Measurements from ENCODE around the gene SHROOM3.
A peak's percentile ranks its signal among the peaks of the same experiment; 100 is the strongest.

SHROOM3 gene

DNA sequence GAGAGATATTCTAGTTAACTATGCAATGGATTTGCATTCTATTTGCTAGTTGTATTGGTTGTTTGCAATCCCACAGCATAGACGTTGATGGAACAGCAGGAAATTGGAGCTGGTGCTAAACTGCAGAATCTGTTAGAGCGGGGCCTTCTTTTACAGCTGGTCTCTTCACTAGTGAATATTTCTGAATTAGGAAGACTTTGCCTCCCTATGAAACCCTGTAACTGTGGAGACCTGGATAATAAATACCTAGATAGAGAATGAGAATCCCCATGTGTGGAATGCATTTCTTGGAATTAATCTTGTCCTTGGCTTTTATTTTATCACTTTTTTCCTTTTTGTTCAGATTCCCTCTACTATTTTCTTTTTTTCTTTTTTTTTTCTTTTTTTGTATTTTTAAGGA, 109.7 kb downstream of the SHROOM3 start:
- no peak for DNase-seq

DNA sequence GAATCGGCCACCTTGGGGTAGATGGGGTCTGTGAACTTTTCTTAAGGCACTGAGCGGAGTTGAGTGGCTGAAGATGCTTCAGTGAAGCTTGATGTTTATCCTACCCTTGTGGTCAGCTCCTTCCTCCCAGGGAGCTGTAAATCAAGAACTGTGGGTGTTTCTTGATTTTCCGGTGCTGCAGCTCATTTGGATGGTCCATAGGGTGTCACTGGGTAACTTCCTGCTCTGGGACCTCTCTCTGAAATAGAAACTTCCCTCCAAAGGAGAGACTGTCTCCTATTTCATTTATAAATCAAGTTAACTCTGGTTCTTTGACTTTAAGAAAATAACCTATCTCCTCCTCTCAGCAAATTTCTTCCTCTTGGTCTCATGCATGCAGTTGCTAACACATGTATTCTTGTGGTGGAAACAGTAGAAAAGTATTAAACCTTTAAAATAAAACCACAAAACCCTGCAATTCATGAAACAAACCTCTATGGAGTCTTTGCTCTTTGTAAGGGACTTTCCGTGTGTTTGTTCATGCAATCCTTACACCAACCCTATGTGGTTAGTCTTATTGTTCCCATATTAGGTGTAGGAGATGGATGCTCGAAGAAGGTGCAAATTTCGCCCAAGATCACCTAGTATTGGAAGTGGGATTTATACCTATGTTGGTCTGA, 110.3 kb downstream of the SHROOM3 start:
- no peak for DNase-seq

DNA sequence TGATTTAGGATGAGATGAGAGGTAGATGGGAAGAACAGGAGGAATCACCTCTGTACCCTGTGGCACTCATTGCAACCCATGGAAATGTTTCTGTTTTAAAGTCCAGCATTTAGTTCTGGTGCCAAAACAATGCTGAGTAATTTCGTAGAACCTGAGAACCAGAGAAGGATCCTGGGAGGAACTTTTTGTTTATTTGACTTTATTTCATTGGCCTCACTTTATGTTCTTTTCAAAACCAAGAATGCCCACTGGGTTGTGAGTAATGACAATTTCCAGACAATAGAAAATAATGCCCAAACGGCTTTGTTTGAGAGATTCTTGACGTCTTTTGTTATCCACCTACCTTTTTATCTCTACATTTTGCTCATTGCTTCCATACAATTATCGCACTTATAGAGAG, 111.3 kb downstream of the SHROOM3 start:
- no peak for DNase-seq

DNA sequence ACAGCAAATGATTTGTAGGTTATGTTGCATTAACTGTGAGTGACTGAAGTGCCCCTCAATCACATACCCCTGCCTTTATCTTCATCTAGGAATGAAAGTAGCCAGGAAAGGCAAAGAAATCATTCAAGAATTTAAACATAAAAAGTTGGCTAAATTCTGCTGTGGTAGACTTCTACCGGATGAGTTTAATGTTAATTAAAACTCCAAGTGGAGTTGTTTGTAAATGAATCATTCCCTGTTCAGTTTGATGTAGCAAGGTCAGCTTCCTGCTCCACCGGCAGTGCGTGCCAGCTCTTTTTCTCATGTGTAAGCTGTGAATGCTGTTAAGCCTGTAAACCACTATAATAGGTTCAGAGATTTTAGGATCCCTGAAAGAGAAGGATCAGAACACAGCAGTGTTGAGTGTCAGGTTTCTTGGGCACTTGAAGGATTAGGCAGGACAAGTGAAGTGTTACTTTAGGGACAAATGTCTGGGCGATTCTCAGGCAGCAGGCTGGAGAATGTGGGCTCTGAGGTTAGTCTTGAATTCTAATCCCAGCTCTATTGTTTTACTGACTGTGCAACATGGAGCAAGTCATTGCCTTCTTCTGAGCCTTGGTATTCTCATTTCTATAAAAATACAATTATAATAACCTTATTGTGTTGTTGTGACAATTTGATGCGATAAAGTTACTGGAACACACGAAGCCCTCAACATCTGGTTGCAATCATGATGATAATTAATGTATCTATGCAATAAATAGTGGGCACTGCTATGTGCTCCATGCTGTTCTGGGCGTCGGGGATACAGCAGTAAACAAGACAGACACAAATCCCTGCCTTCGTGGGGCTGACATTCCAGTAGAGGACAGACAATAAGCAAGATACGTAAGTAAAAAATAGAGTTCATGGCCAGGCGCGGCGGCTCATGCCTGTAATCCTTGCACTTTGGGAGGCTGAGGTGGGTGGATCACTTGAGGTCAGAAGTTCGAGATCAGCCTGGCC, 112.0 kb downstream of the SHROOM3 start:
- DNase-seq = no peak

DNA sequence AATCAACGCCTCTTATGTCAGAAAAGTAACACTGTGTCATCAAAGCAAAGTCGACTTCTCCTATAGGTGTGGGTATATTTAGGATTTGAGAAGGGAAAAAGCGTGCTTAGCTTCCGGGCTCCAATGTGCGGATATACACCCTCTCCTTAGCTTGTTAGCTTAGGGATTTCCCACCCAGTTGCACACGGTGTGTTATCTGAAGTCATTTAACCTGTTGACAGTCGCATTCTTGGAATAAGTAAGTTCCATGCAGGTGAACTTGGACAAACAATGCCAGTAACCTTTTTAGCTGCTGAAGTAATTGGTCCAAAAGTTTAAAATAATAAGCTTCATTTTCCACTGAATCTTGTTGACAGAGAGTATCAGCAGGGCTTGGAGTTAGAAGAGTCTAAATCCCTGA, 113.7 kb downstream of the SHROOM3 start:
- DNase-seq = no peak

DNA sequence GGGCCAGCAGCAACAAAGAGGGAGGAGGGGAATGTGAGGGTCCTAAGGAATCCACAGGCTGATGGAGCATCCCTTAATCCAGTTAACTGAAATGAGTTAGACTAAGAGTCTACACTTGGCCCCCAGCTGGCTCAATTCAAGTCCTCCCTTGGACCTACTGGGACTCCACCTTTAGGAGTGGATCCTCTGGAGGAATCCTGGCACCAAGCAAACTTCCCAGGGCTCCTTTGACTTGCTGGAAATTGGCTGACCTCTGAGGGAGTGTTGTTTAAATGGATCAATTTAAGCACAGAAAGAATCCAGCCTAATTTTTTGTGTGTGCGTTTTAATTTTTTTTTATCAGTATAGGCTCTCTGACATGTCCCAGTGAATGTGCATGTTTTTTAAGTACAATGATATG, 114.7 kb downstream of the SHROOM3 start:
- DNase-seq = no peak

DNA sequence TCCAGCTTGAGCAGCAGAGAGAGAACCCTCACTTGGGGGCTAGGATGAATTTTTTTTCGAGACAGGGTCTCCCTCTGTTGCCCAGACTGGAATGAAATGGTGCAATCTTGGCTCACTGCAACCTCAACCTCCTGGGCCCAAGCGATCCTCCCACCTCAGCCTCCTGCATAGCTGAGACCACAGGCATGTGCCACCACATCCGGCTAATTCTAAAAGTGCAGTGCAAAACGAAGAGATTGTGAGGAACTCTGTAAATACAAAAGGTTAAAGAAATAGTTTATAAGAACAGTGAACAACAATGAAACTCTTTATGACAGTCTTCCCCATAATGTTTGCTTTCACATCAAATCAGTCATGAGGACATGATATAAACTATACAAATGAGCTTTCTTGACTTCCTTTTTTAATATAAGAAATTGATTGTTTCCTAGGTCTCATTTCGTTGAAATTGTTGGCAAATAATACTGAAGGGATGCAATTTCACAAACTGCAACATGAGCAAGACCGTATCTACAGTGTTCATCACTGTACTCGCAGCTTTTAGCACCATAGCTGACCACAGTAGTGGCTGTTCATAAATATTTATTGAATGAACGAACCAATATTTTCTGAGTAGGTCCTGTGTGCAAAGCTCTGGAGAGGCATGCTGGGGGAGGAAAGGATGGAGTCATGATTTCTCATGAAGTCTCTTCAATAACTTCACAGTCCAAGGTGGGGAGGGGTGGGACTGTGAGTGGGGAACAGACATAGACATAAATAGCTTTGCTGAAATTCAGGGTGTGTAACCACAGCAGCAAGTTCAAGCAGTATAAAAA, 116.1 kb downstream of the SHROOM3 start:
- no peak for DNase-seq

DNA sequence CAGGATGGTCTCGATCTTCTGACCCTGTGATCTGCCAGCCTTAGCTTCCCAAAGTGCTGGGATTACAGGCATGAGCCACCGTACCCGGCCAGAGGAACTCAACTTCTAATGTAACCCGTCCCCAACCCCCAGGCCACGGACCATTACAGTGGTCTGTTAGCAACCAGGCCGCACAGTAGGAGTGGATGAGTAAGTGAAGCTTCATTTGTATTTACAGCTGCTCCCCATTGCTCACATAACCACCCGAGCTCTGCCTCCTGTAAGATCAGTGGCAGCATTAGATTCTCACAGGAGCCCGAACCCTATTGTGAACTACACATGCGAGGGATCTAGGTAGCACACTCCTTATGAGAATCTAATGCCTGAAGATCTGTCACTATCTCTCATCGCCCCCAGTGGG, 119.6 kb downstream of the SHROOM3 start:
- no peak for DNase-seq

DNA sequence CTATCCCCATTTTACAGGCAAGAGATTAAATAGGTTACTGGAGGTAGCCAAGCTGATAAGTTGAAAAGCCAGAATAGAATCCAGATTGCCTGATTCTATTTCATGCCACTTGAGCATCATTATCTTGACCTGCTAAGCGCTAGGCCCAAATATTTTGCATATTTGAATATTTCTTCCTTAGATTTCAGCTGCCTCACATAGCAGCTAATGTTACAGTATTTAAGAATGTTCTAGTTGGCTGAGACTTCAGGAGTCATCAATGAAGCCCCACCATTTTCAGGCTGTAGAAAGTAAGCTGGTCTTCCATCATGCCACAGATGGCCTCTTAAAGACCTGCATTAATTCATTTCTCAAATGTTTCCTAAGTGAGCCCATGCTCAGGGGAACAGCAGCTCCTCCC, 121.4 kb downstream of the SHROOM3 start:
- DNase-seq = no peak

DNA sequence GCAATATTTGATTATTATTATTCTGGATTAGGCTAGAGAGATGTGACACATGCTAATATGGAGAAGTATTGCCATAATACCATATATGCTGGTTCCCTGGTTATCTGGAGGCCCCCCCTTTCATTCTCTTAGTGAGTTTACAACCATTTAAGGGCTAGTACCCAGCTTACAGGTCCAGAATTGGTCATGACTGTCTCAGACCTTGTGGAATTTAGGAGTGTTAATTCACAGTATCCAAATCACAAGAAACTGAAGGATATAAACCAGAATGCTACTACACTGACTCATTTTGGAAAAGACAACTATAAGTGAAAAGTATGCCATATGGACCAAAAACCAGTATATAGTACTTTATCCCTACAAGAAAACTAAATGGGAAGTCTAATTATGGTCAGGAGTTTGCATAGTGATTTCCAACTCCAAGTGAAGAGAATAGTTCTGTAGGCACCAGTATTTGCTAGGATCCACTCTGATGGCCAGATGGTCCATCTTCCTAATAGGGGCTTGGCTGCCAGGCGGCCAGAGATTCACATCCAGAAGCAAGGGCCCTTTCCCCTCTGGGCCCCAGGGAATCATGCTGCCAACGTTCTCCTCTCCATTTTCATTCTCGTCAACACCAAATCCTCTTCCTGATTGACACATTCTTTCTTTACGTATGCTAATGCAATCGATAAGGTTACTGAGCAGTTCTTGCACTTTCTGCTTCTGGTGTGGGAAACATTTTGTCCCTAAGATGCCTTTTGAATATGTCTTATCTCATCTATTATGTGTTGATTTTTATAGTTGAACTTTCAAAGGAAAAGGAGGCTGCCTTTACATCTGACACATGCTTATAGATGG, 123.6 kb downstream of the SHROOM3 start:
- no peak for DNase-seq

DNA sequence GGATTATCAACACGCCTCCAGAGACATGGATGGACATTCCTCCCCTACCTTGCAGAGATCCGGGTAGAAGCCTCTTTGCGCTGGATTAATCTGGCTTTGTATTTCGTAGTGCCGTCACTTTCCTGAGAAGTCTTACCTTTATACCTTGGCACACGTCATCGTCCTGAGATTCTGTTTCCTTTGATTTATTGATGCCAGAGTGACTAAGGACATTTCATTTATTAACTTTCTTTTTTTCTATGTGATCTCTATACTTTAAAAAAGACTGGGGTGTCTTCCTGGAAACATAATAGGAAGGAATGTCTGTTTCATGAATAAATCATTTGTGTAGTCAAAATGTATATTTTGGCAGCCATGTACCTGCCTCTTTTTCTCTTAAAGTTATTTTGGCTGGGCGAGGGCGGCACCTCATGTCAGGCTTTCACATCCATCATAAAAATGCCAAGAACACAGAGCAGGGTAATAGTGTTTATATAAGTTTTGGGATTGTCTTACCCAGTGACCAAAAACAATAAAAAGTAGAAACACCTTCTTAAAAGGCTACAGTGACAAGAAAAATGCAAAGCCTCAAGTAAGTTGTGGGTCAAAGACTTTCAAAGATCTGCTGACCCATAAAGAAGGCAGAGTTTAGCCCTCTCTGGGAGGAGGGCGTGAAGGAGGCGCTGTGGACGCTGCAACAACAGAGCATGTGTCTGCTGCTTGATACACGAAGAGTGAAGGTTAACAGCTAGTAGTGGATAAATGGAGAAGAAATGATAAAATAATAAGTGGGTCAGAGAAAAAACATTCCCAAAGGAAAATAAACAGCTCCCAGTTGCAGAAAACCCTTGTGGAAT, 124.4 kb downstream of the SHROOM3 start:
- DNase-seq = no peak

DNA sequence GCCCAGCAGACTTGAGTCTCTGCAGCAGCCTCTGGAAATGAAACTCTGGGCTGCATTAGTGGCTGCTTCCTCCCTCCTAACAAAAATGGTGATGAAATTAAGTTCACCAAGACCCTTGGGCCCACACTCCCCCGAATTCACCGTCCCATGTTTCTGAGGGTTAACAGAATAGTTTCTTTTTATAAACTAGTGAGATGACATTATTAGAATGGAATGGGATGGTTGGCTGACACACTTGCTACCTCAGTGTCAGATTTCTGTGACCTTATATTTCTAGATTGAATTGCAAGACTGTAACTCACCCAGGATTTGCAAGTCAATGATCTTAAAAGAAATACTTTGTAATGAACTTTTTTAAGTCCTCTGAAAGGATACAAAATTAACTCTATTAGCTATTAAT, 127.1 kb downstream of the SHROOM3 start:
- DNase-seq = no peak

DNA sequence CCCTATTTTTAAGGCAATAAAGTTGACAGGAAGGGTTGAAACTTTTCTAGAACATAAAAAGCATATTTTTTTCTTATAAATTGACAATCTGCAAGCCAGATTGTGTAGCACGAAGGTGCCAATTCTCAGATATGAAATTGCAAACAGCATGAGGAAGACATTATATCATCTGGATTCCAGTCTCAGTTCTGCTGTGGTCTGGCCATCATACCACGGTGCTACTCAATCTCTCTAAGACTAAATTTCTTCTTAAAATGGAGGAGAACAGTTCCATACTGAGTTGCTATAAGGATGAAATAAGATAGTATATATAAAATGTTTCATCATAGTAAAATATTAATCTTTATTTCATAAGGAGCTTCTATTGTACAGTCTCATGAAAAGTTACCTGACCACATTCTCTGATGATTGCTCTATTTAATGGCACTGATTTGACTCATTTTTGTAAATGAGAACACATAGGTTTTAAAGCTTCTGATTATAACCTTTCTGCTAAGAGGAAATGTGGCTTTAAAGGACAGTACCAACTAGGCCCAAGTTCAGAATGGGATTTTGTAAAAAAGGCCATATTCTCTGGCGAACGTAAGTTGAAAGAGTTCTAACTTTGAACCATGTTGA, 127.9 kb downstream of the SHROOM3 start:
- no peak for DNase-seq

DNA sequence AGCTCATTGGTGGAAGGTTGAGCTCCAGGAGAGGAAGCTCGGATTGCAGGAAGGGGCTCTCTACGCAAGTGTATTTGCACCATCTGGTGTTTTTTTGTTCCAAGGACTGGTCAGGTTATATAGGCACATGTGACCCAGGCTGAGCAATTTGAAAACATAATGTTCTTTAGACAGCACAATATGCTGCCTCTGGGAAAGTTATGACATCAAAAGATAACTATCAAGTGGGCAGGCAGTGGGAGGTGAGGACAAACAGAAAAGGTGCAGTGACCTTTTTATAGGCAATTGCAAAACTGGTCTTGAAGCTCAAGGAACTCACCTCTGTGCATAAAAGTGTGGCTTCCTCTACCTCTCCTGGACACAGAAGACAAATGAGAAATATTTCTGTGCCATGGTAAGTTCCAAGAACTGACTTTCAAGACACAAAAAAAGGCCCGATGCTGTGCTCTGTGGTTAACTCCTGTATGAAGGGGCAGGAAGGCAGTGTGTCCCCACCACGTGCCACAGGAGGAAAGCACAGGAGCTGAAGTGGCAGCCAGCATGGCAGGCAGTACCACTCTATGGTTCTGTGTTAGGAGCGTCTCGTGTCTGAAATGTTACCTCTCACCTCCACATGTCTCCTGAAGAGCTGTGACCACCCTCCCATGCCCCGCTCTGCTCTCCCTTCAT, 128.6 kb downstream of the SHROOM3 start:
- DNase-seq = no peak

DNA sequence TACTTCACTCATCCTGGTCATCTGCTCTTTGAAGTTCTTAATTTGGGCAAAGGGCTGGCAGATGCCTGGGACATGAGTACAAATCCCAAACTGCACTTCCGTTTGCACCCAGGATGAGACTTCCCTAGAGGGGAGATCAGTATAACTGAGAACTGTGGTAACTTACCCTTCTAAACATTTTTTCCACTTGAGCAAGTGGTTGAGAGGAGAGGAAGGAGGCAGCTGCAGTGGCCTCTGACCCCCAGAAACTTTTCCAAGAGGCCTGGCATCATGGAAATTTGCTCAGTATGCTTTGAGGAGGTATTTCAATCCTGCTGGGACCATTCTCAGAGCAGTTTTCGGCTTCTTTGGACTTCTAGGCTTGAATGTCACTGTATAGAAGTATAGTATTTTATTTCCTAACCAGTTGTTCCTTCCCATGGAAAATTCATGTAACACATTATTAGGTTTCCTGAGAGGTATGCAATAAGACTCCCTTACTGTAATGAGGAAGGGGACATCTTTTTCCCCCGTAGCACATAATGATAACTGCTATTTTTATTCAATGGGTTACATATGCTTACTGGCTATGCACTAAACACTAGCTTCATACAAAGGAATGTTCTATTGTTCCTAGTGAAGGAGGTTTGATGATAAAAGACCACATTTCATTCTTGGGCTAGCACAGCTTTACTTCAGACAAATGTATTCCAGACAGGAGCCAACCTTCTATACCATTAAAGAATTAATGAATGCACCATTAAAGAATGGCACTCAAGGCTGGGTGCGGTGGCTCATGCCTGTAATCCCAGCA, 129.3 kb downstream of the SHROOM3 start:
- DNase-seq = no peak

DNA sequence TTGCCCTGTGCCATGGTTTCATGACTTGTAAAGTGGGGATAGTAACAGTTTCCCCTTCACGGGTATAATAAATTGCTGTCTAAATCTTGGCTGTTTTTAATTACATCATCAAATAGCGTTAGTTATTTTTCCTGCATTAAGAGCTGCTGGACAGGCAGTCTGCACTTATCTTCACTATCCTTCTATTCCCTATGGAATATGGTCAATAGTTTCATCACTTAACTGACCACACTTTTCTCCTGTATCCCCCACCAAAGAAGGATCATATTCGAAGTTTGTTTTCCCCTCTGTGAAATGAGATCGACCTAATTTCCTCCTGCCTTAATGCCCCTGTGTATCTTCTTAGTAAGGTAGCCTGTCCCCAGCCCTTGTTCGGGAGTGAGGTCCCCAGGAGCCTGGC, 133.2 kb downstream of the SHROOM3 start:
- no peak for DNase-seq

DNA sequence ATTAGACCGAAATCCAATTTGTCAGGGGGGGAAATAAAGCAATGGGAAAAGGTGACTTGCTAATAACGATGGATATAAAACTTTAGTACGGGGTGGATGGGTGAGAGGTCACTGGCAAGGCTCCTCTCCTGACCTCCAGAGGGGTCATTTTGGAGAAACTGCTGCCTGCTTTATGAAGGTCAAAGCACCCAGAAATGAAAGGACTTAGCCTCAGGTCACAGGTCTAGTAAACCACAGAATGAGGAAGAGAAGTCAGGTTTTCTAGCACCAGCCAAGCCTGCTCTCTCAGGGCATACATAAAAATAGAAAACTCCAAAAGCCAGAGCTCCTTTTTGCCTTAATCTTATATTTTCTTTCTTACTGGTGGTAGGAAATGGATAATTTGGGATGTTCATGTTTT, 134.2 kb downstream of the SHROOM3 start:
- DNase-seq = no peak

DNA sequence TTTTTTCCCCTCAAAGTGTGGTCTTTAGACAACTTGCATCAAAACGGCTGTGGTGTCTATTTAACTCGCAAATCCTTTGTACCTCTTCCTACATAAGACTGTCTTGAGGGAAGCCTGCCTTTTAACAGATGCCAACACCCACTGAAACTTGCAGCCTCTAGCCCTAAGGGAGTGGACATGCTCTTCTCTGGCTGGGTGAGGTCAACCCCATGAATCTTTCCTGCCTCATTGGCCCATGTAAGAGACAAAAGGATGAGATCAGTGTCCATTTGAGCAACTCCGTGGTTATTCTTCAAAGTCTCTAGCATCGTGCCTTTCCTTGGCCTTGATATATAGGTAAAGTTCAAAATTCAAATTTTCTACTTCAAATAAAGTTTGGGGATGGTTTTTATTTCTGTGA, 134.7 kb downstream of the SHROOM3 start:
- DNase-seq = no peak

DNA sequence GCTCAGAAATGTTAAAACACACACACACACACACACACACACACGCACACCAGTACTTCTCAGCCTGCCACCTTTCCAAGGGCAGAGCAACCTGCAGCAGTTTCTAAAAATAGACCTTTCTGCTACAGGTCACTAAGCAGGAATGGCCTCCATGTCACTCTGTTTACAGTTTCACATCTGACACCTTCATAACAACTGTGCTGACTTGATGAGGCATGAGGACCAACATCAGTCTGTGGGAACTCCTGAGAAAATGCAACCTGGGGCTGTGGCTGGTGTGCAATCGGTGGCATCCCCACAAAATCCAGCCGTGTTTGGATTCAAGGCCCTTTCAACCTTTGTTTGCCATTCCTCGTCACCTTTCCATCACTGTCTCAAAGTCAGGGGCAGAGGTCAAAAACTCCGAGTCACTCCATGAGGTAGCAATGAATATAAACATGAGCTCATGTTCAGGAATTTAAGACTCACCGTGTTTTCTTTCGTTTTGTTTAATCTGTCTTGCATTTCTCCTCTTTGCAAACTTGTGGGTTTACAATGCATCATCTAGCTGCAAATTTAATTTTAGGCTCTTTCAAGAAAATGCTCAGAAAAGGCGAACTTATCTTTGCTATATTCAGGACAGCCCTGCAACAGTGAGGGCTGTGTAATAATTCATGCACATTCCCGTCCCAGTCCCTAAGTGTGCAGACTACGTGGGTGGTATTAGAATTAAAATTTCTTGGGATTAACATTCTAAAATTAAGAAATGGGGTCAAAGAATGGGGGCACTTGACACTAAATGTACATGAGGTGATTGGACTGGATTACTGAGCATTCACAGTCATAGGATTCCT, 135.3 kb downstream of the SHROOM3 start:
- peak; percentile 36 for DNase-seq
